ENCODE data around the gene SLC13A2. TPM values are rescaled to one million over a fixed set of nuclear protein-coding genes. Genes with fewer than 3 reads are reported as not detected.

SLC13A2 gene
- total RNA-seq, 4 donors from 2014 or later, result 0.37 TPM; not detected in 3

GRCh38 chr17:28493460-28493859 is 20.0 kb downstream of the SLC13A2 start:
- TF ChIP-seq POLR2A (IDR thresholded peaks at IDR 0.05) (no peak), EP300 (IDR thresholded peaks at IDR 0.05) (no peak), CTCF (IDR thresholded peaks at IDR 0.05) (no peak), POLR2AphosphoS5 (IDR thresholded peaks at IDR 0.05) (no peak)
- ATAC-seq, result no peak
- no peaks in the 10 kb centered on the region for H3K4me1 ChIP-seq
- 11% methylated on average over 5 of the region's 9 CpGs; no CpG with 5 or more reads in 1 of the 2 donors for WGBS, 2 donors (ENCODE audit: low coverage in 1 of 2)
- H3K36me3 ChIP-seq, result no peaks in the 10 kb centered on the region
- H3K4me3 ChIP-seq, result no peak overlapping the region
- no peak overlapping the region for H3K27ac ChIP-seq
- H3K9me3 ChIP-seq, result no peaks in the 10 kb centered on the region
- peaks cover 63% of the 10 kb centered on the region for H3K27me3 ChIP-seq

GRCh38 chr17:28494445-28495188 is 21.2 kb downstream of the SLC13A2 start:
- 60% methylated on average over 1 of the region's 15 CpGs; no CpG with 5 or more reads in 1 of the 2 donors for WGBS, 2 donors (ENCODE audit: low coverage in 1 of 2)

GRCh38 chr17:28495635-28496034 is 22.2 kb downstream of the SLC13A2 start:
- Histone ChIP-seq H3K27ac (no peak overlapping the region), H3K9me3 (no peaks in the 10 kb centered on the region), H3K27me3 (peaks cover 63% of the 10 kb centered on the region), H3K4me1 (peaks cover 0 to 3% (median 0%) of the 10 kb centered on the region in 3 donors), H3K36me3 (no peaks in the 10 kb centered on the region), H3K4me3 (no peak overlapping the region)
- WGBS, 2 donors (ENCODE audit: low coverage in 1 of 2), result 82 to 93% methylated on average over 3 to 8 of the region's 8 CpGs
- TF ChIP-seq EP300 (IDR thresholded peaks at IDR 0.05) (no peak), POLR2AphosphoS5 (IDR thresholded peaks at IDR 0.05) (no peak), POLR2A (IDR thresholded peaks at IDR 0.05) (no peak), CTCF (IDR thresholded peaks at IDR 0.05) (no peak)
- ATAC-seq, result no peak

More at GRCh38 chr17:28494445-28495188, 21.2 kb downstream of the SLC13A2 start:
- ATAC-seq, result peak; percentile 68
- Histone ChIP-seq H3K4me1 (no peaks in the 10 kb centered on the region), H3K9me3 (no peaks in the 10 kb centered on the region), H3K36me3 (no peaks in the 10 kb centered on the region), H3K27ac (no peak overlapping the region), H3K27me3 (peaks cover 63% of the 10 kb centered on the region), H3K4me3 (no peak overlapping the region)
- TF ChIP-seq CTCF (IDR thresholded peaks at IDR 0.05) (peak in 3 of 4 experiments; percentile 79 to 87 (median 82)), EP300 (IDR thresholded peaks at IDR 0.05) (no peak)

- TF ChIP-seq POLR2A (IDR thresholded peaks at IDR 0.05) (no peak), POLR2AphosphoS5 (IDR thresholded peaks at IDR 0.05) (no peak), CTCF (IDR thresholded peaks at IDR 0.05) (no peak), EP300 (IDR thresholded peaks at IDR 0.05) (no peak)
- peaks cover 0 to 12% (median 0%) of the 10 kb centered on the region in 3 donors for H3K4me1 ChIP-seq
- ATAC-seq, result no peak
- no peak overlapping the region for H3K27ac ChIP-seq
- 34% methylated on average over 3 of the region's 9 CpGs; no CpG with 5 or more reads in 1 of the 2 donors for WGBS, 2 donors (ENCODE audit: low coverage in 1 of 2)
- H3K36me3 ChIP-seq, result no peaks in the 10 kb centered on the region
- H3K9me3 ChIP-seq, result no peaks in the 10 kb centered on the region
- H3K27me3 ChIP-seq, result peaks cover 49% of the 10 kb centered on the region
- H3K4me3 ChIP-seq, result no peak overlapping the region
Measured at GRCh38 chr17:28497931-28498330, 24.5 kb downstream of the SLC13A2 start.

Measured in gastroesophageal sphincter (tissue), 4 donors.